Measurements from ENCODE around the gene ANKRD9. TPM values are rescaled to one million over a fixed set of nuclear protein-coding genes. Genes with fewer than 3 reads are reported as not detected.
A peak's percentile ranks its signal among the peaks of the same experiment; 100 is the strongest.

The ANKRD9 gene
- total and polyA plus RNA-seq, 2 of the 13 experiments (the other 11 are each of a cell fraction or from before 2014, with no cell fraction given): 10.0 to 15.0 TPM

GRCh38 chr14:102516531-102517391, 7.2 kb upstream of the ANKRD9 start (continued):
- TF ChIP-seq HNF1A (IDR thresholded peaks at IDR 0.05; ENCODE audit: low read depth) (no peak), HNF1A (CRISPR knock-in tag; IDR thresholded peaks at IDR 0.05; ENCODE audit: borderline replicate concordance) (0 out of 2 replicates have a peak, but pooled peaks have one; percentile 29), HNF4A (CRISPR knock-in tag; IDR thresholded peaks at IDR 0.05) (peak; percentile 42), MED8 (CRISPR knock-in tag; IDR thresholded peaks at IDR 0.05; ENCODE audit: insufficient replicate concordance) (no peak), ZNF598 (CRISPR knock-in tag; IDR thresholded peaks at IDR 0.05; ENCODE audit: borderline replicate concordance) (0 out of 2 replicates have a peak, but pooled peaks have one; percentile 34), CBFB (CRISPR knock-in tag; IDR thresholded peaks at IDR 0.05) (0 out of 2 replicates have a peak, but pooled peaks have one; percentile 32), LBX2 (CRISPR knock-in tag; IDR thresholded peaks at IDR 0.05; ENCODE audit: borderline replicate concordance) (no peak), IRF1 (CRISPR knock-in tag; IDR thresholded peaks at IDR 0.05; ENCODE audit: low read depth) (no peak), NFIB (CRISPR knock-in tag; IDR thresholded peaks at IDR 0.05; ENCODE audit: borderline replicate concordance) (no peak), ZNF44 (CRISPR knock-in tag; IDR thresholded peaks at IDR 0.05) (no peak), ZNF337 (CRISPR knock-in tag; IDR thresholded peaks at IDR 0.05; ENCODE audit: borderline replicate concordance, low read depth) (0 out of 2 replicates have a peak, but pooled peaks have one; percentile 31), ZBTB7A (CRISPR knock-in tag; IDR thresholded peaks at IDR 0.05) (no peak), ZNF891 (CRISPR knock-in tag; IDR thresholded peaks at IDR 0.05) (peak; percentile 88), SMAD1 (CRISPR knock-in tag; IDR thresholded peaks at IDR 0.05; ENCODE audit: borderline replicate concordance, low read depth) (no peak), SRSF1 (optimal IDR thresholded peaks at IDR 0.05; ENCODE audit: low read depth, low read length) (no peak), ZNF431 (CRISPR knock-in tag; IDR thresholded peaks at IDR 0.05; ENCODE audit: borderline replicate concordance, low read depth) (peak; percentile 30; the same call in 1 of the 2 replicates), ZBTB38 (CRISPR knock-in tag; IDR thresholded peaks at IDR 0.05) (peak; percentile 72), MAX (IDR thresholded peaks at IDR 0.05) (peak; percentile 72), PHB2 (IDR thresholded peaks at IDR 0.05; ENCODE audit: partially characterized antibody) (no peak)
- TF ChIP-seq, protein P1, sequence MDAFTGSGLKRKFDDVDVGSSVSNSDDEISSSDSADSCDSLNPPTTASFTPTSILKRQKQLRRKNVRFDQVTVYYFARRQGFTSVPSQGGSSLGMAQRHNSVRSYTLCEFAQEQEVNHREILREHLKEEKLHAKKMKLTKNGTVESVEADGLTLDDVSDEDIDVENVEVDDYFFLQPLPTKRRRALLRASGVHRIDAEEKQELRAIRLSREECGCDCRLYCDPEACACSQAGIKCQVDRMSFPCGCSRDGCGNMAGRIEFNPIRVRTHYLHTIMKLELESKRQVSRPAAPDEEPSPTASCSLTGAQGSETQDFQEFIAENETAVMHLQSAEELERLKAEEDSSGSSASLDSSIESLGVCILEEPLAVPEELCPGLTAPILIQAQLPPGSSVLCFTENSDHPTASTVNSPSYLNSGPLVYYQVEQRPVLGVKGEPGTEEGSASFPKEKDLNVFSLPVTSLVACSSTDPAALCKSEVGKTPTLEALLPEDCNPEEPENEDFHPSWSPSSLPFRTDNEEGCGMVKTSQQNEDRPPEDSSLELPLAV (CRISPR knock-in tag; conservative IDR thresholded peaks at IDR 0.05; ENCODE audit: low read depth): no peak
